Mesothelial cell of epicardium (in vitro differentiated cells): Measurements from ENCODE around the gene OR7A5. TPM values are rescaled to one million over a fixed set of nuclear protein-coding genes. Genes with fewer than 3 reads are reported as not detected.

Experiments used
- DNase-seq, 2 experiments: peaks; one replicate each; pipeline ENCODE4 v3.0.0; 2021; ENCODE audit warnings: low spot score in 2 of 2; ENCODE audit not compliant: unreplicated experiment in 2 of 2
- H3K27ac Mint-ChIP-seq: 2 replicates; pipeline ENCODE4 v1.8.0; 2021; ENCODE audit warnings: mixed read lengths
- H3K27me3 Mint-ChIP-seq: 2 replicates; pipeline ENCODE4 v1.8.0; 2021; ENCODE audit warnings: low read depth, mixed read lengths
- H3K36me3 Mint-ChIP-seq: 2 replicates; pipeline ENCODE4 v1.8.0; 2021; ENCODE audit warnings: mixed read lengths
- H3K4me1 Mint-ChIP-seq: 2 replicates; pipeline ENCODE4 v1.8.0; 2021; ENCODE audit warnings: mixed read lengths
- H3K4me3 Mint-ChIP-seq: 2 replicates; pipeline ENCODE4 v1.8.0; 2021; ENCODE audit warnings: mild to moderate bottlenecking, moderate library complexity, mixed read lengths
- H3K9me3 Mint-ChIP-seq: 2 replicates; pipeline ENCODE4 v1.8.0; 2021; ENCODE audit warnings: mixed read lengths
- CTCF ChIP-seq: fragments of 200-600 bp; sonication (generic); IDR thresholded peaks from one replicate; pipeline ENCODE4 v1.5.0; 2021; ENCODE audit warnings: antibody characterized with exemption; ENCODE audit not compliant: unreplicated experiment
- total RNA-seq: library from RNA; stranded (reverse); gene quantifications from 3 replicates; pipeline ENCODE4 v1.2.1, GENCODE V29; 2021

Gene OR7A5
- total RNA-seq, 1 donor from 2014 or later: not detected

DNA sequence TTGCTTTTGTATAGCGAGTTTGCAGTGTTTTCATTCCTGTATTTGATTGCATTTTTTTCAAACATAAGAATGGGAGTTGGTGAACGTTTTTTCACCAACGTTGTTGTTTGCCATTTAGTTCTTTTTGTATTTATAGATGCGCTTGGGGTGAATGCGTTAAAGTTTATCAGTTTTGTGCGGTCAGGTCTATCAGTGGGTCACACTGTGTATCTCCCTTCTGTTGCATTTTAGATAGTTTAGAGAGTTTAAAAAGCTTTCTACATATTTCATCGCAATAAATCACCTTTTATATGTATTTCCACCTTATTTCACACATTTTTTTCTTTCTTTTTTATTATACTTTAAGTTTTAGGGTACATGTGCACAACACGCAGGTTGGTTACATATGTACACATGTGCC is 16.4 kb downstream of the OR7A5 start:
- peaks cover 62% of the 10 kb centered on the region for H3K9me3 Mint-ChIP-seq
- no peaks in the 10 kb centered on the region for H3K36me3 Mint-ChIP-seq
- H3K27ac Mint-ChIP-seq: no peak overlapping the region
- H3K4me1 Mint-ChIP-seq: no peaks in the 10 kb centered on the region
- H3K4me3 Mint-ChIP-seq: no peak overlapping the region
- no peak for DNase-seq
- TF ChIP-seq CTCF: no peak
- no peaks in the 10 kb centered on the region for H3K27me3 Mint-ChIP-seq

GRCh38 chr19:14817052-14817451 is 17.9 kb downstream of the OR7A5 start:
- Mint-ChIP-seq H3K4me1 (no peaks in the 10 kb centered on the region), H3K36me3 (no peaks in the 10 kb centered on the region), H3K27ac (no peak overlapping the region), H3K9me3 (peaks cover 63% of the 10 kb centered on the region), H3K27me3 (no peaks in the 10 kb centered on the region), H3K4me3 (no peak overlapping the region)
- no peak for DNase-seq
- no peak for TF ChIP-seq CTCF

GRCh38 chr19:14814982-14815652 is 19.9 kb downstream of the OR7A5 start:
- no peaks in the 10 kb centered on the region for H3K36me3 Mint-ChIP-seq
- H3K27me3 Mint-ChIP-seq: no peaks in the 10 kb centered on the region
- no peak overlapping the region for H3K27ac Mint-ChIP-seq
- TF ChIP-seq CTCF: no peak
- peaks cover 60% of the 10 kb centered on the region for H3K9me3 Mint-ChIP-seq
- no peak for DNase-seq
- no peak overlapping the region for H3K4me3 Mint-ChIP-seq
- no peaks in the 10 kb centered on the region for H3K4me1 Mint-ChIP-seq

DNA sequence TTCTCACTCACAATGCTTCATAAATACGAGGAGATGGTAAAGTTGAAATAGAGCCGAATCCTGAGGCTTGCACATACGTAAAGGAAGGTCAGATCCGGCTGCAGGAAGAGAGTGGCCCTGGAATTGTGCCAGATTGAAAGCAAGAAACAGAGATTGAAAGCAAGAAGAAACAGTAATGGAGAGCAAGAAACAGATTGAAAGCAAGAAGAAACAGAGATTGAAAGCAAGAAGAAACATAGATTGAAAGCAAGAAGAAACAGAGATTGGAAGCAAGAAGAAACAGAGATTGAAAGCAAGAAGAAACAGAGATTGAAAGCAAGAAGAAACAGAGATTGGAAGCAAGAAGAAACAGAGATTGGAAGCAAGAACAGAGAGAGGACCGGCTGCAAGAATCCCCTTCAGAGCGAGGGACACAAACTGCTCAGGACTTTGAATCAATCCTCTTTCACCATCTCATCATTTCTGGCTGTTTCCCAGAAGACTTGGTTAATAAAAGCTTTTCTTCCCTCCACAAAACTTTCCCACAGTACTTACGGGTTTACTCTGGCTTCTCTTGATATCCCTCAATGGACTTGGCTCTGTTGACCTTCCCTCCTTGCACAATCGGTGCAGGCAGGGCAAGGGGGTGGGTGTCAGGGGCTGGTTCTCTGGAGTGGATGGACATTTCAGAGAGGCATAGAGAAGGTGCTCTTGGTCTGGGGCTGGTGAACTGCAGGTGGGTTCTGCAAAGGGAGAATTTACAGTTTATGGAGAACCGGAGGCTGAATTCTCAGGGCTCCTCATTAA is 25.5 kb downstream of the OR7A5 start:
- Mint-ChIP-seq H3K4me3 (no peak overlapping the region), H3K4me1 (no peaks in the 10 kb centered on the region), H3K9me3 (peaks cover 58% of the 10 kb centered on the region), H3K27ac (no peak overlapping the region), H3K27me3 (no peaks in the 10 kb centered on the region), H3K36me3 (no peaks in the 10 kb centered on the region)
- no peak for TF ChIP-seq CTCF
- no peak for DNase-seq

- H3K27ac Mint-ChIP-seq: no peak overlapping the region
- TF ChIP-seq CTCF: no peak
- H3K36me3 Mint-ChIP-seq: no peaks in the 10 kb centered on the region
- peaks cover 59% of the 10 kb centered on the region for H3K9me3 Mint-ChIP-seq
- H3K4me3 Mint-ChIP-seq: no peak overlapping the region
- H3K27me3 Mint-ChIP-seq: no peaks in the 10 kb centered on the region
- no peak for DNase-seq
- no peaks in the 10 kb centered on the region for H3K4me1 Mint-ChIP-seq
These were observed 30.2 kb downstream of the OR7A5 start for GRCh38 chr19:14804765-14805164.
